ENCODE measurements around the gene LRP2.
"Not testable (repeated sequence)": the region's sequence is repeated elsewhere in the genome, so short reads cannot be mapped to it uniquely, and the experiment has no call there.

The LRP2 gene

DNA sequence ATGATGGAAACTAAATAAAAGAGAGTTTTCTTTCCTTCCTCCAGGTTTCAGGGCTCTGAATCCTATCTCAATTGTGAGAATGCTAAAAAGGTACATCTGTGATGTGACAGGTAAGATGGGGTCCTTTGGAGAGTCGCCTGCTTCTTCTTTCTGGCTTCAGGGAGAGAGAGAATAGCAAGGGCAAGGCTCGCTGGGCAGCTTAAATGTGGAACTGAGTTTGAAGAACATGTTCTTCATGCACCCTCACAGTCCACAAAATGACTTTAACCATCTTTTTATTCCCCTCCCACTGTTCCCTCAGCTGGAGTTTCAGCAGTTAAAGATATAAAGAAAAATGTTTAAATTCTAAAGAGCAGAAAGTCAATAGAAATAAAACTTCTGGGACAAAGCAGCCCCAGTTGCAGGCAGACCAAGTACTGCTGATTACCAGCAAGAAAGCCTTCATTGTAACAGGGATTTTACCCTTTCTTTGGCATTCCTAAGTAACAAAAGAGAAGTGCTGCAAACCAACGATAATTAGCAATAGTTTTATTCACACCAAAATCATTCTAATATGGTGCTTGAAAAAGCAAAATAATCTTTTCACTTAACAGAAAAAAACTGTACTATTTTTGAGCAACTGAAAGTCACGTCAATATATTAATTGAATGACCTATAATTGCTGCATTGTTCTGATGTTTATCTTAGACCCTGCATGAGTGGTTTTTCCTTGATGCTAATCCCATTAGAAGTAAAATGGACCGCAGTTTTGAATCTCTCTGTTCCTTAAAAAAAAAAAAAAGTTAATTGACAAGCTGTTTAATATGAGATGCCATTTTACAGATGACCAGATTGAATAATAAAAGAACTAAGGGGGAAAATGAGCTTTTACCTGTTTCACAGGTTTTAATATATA is 61.5 kb downstream of the LRP2 start:
- FAIRE-seq: no peak

DNA sequence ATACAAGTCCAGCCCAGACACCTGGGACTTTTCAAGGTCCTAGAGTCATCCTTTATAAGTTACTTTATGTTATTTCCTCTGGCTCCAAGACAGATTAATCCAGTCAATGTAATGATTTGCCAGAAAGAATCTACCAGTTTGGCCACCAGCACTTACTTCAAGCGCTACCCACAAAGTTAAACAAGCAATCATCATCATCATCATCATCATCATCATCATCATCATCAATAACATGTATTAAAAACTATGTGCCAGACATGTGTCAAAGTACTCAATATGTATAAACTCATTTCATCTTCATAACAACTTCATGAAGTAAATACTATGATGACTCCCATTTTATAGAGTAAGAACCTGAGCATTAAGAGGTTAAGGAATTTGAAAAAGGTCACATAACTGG is 64.3 kb downstream of the LRP2 start:
- no peak for FAIRE-seq

DNA sequence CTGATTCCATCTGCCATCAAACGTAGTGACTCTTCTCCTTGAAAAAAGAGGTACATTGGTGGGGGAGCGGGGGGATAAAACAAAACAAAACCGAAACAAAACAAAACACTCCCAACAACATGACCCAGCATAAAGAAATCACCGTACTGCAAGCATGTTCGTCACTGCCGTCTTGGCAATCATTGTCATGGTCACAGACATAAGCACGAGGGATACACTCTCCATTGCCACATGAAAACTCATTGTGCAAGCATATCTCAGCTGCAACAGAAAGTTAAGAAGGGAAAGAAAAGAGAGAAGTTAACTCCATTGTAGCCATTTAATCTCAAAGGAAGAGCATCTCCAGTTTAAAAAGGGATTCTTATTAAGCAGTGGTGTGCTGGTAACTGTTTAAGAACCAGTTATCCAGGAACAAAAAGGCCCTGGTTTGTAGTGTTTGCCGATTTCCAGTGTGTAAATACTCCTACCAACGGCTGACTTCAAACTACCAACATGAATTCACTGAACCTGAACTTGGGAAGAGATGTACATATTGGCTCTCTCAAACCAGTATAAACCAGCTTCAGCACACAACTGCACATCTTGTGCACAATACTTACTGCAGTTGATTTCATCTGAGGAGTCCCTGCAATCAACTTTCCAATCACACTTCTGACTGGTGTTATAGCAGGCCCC is 68.2 kb downstream of the LRP2 start:
- no peak for FAIRE-seq

DNA sequence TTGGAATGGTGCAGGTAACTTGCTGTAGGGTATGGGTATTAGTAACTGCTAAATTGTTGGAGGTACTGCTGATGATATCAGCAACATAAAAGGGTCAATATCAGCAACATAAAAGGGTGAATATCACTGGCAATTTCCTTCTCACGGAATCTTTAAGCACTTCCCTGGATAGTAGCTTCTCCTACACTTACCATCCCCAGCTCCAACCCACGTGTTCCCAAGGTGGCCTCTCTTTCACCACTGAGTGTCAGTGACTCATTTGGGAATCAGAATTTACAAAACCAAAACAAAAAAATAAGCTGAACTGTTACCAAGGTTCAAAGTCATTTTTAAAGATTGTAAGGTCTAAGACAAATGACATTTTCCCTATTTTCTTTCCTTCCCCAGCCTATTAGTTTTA is 70.8 kb downstream of the LRP2 start:
- FAIRE-seq: no peak

DNA sequence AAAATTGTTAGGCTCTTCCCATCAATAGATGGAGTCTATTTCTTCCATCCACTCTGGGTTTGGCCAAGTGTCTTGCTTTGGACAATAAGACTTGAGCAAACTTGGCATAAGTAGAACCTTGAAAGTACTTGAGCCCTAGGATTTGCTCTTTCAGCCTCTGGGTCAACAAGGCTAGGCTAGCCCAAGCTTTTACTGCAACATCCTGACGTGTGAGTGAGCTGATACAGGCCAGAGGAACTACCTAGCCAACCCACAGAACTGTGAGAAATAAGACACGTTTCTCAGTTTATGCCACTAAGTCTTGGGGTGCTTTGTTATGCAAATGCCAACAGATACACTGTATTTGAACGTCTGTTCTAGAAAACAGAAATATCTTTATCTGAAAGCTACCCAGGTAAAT is 71.9 kb downstream of the LRP2 start:
- no peak for FAIRE-seq

DNA sequence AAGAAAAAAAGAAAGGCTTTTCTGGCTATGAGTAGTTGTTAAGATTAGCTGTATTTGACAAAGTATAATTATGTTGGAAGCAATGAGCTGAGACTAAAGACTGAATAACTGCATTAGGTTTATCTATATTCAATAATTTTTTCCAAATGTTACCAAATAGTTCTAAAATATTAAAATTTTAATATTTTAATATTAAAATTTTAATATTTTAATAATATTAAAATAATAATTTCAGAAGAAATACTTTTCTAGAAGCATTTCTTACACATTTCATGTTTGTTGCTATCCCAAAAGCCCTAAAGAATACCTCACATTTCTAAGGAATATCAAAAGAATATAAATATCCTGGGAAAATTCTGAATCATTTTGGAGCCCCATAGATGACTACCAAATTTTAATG is 74.7 kb downstream of the LRP2 start:
- peak; percentile 55 for FAIRE-seq

DNA sequence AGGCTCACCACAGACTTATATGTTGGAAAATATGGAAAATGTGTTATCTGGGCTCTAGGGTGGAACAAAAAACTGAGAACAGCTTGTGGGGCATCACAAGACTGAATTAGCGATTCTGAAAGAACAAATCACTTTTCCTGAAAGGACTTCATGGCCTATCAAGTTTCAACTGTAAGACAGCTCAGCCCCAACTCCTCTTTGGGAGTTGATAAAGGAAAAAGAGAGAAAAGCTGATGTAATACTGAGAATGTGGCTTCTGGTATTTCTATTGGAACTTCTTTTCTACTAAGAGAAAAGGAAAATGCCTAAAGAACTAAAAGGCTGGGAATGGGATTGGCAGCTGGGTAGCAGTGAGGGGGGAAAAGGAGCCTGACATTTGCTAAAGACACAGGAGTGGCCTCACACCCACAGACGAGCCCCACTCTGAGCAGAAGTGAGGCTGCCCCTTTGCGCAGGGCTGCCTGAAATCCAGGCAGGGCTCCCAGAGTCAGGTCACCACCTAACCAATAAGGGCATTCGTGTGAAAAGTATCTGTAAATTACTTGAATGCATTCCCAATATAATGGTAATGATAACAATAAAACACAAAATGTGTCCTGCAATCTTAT is 75.6 kb downstream of the LRP2 start:
- no peak for FAIRE-seq

DNA sequence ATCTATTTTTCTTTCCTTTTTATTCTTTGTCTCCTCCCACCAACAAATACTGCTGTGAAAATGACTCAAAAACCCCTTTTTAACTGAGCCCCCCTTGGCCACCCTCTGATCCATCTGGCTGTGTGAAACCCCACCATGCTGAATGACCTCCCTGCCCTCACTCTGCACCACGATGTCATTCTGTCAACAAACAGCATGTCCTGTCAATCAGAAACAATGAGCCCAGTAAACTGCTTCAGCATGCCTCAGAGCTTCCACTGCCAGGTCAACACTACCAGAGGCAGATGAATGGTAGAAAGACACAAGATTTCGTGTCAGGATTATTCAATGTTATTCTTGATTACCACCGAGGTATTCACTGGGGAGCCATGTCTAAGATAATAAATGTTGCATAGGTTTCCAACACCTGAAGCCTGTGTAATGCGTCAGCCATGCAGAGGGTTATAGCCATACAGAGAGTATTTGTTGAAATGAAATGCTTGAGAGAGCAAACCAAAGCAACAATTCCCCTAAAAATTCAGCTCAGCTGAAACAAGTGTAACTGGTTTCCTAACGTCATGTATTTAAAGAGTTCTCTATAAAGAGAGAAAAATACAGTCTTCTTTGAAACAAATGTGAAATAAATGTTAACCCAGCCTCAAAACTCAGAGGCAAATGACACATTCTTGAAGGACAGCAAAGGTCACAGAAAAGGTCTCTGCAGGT is 76.7 kb downstream of the LRP2 start:
- FAIRE-seq: no peak

DNA sequence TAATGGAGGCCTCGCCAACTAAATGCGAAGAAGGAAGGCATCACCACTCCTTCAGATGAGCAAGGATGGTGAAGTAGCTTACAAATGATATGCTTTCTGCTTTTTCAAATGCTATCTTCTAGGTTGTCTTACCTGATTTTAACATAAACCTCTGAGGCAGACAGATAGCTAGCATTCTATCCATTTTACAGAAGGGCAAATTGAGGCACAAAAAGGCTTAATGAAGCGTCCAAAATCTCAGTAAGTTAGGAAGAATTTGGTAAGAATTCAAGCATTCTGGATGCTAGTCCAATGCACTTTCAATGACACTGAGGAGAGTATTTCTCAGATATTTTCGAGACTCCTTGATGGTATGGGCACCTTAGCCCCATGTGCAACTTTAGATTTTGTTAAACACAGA is 81.8 kb downstream of the LRP2 start:
- no peak for FAIRE-seq

DNA sequence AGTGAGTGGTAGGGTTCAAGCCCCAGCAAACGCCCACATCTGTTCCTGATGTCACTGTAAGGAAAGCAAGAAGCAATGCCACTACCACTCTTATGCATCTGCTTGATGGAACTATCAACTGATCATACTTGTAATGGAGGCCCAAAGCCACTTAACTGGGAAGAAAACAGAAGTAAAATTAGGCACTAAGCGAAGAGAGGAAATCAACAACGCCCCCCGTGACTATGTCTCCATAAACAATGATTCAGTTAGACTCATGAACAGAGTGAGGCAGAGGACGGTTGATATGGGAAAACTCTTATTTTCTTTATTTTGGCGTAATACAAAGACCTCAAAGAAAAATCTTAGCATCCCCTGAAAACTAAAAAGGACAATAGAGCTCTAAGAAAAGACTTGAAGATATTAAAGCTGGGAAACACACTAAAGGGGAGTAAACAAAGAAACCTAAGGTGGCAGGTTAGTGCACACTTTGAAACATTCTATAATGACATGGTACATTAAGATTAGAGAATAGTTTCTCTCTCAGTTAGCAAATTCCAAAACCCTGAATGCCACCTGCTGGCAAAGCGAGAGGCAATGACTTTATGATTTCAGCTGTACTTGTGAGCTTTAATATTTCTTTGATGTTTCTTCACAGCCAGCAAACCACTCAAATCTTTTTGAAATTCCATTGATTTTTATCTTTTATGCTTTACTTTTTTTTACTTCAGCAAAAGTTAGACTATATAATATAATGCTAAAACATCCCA is 86.5 kb downstream of the LRP2 start:
- FAIRE-seq: no peak

DNA sequence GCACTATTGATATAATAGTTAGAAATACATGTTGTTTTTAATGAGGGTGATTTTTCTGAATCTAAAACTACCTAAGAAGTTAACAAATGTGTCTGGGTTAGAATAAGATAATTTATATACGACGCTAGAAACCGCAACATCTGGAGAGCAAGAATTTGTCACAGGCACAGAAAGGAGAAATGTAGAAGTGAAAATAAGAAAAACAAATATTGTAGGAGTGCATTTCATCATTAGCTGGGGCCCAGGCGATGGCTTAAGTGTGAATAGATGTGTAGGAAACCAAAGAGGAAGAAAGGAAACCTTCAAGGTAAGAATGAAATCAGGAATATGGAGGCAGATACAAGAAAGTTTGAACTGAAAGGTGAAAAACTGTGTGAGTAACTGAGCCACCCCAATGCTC is 90.3 kb downstream of the LRP2 start:
- no peak for FAIRE-seq

DNA sequence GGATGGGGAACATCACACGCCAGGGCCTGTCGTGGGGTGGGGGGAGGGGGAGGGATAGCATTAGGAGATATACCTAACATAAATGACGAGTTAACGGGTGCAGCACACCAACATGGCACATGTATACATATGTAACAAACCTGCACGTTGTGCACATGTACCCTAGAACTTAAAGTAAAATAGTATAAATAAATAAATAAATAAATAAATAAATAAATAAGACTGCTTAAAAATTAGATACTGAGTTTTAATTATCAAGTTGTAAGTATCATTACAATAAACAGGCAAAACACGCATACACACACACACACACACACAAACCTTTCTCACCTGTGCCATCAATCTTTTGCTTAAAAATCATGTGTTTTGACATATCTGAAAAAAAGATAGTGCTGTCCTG is 91.8 kb downstream of the LRP2 start:
- not testable (repeated sequence) for FAIRE-seq

DNA sequence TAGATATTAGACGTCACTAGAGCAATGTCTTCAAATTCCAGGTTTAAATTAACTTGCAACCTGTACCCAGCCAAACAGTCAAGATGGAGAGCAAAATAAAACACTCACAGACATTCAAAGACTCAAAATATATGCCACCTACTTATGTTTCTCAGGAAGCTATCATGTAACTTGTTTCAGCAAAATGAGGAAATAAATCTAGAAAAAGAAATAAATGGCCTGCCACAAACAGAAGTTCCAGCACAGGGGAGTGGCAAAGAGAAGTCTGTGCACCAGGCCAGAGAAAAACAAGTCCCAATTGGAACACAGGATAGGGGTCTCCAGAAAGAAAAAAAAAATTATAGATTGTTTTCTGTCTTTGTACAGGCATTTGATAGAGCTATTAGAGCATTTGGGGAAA is 96.7 kb downstream of the LRP2 start:
- FAIRE-seq: no peak

DNA sequence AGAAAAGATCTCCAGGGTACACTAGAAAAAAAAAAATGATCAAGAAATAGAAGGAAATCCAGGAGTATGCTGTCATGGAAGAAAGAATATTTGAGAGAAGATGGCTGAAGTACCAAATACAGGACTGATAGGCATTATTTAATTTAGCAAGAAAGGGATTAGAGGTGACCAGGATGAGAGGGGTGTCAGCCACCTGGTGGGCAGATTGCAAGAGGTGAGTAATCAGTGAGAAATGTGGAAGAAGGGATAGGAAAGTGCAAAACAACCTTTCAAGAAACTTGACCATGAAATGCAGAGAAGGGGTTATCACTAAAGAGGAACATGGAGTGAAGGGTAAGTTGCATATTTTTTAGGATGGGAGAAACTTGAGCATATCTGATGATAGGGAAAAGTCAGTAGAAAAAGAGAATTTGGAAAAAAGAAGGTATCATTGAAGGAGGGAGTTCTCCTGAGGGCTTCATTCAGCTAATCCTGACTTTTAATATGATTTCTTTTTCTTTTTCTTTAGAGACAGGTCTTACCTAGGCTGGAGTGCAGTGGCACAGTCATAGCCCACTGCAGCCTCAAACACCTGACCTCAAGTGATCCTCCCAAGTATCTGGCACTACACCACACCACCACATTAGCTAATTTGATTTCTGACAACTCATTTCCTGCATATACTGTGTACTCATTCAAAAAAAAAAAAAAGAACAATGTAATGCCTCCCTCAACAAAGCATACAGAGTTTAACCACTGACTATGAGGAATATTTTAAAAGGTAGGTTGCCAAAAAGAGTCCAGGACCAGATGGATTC is 101.3 kb downstream of the LRP2 start:
- FAIRE-seq: no peak

DNA sequence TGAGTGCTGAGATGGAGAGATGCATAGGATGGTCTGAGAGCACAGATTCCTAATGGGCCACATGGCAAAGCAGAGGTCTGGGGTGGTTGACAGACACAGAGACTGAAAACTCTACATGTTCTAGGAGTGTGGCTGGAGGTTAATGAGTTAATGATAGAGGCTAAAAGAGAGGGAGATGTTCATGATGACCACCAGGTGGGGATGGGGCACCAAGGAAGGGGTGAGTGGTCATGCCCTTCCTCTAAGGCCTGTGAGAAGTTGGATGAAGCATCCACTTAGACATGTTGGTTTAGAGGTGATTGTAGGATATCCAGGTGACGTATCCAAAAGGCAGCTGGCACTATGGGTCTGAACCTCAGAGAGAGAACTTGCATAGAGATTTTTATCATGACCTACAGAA is 102.1 kb downstream of the LRP2 start:
- FAIRE-seq: no peak

DNA sequence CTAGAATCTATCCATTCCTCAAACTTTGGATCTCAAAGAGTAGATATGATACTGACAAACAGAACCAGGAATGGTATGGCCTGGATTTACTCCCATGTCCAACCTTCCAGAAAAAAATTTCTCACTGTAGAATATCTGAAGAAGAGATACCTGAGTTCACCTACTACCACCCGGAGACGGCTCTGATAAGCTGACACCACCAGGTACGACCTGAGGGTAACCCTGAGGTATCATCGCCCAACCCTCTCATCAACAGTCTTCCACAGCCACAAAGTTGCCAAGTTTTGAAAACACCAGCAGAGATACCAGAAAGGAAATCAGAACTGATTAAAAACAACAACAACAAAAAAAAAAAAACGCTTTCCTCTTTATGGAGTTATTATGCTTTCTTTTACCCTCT is 102.9 kb downstream of the LRP2 start:
- no peak for FAIRE-seq

DNA sequence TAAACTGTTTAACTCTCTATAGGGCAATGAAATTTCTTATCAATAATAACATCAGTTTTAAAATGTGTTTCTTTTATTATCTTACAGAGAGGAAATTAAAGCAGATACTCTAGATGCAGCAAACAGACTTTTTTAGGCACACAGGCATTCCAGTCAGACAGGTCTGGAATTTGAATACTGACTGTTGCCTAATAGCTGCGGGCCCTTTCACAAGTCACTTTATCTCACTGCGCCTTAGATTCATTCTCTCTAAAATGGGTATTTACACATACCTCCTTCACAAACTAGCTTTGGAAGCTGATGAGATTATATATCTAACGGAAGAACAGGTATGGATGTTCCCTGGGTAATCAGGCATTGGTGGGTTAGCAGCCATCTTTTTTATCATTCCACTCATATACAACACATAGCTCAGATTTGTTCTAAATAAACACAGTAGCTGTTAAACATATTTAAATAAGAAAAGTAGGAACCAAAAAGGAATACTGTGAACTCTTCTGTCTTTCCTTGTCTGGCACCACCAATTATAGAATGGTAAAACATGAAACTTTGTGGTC is 104.2 kb downstream of the LRP2 start:
- FAIRE-seq: no peak

DNA sequence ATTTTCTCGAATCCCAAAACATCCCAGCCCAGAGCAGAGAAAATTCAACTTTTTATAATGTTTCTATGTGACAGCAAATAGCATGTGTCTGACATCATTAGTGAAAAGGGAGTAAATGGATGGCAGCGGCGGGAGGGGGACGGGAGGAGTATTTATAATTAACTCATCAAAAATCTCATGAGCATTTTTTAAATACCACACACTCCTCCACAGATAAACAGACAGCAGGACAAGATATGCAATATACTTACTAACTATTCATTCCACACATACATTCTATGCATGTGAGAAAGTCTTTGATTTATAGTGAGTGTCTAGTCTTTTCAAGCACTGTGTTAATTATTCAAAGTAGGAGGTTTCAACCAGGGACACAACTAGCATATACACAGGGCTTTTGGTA is 107.6 kb downstream of the LRP2 start:
- FAIRE-seq: no peak

DNA sequence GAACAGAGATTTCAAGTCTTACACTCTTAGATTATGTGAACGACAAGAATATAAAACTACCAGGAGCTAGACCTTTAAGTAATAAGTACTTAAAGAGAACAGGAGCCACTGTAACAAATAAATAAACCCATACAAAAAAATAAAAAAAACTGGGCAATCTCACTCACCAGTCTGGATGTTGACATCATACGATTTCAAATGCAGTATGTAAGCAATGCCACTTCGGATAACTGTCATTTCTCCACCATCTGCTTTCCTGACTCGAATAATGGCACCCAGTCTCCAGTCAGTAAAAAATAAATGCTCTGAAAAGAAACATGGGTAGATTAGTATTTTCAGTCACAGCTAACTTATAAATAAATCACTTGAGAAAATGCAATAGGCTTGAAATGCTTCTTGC is 115.1 kb downstream of the LRP2 start:
- no peak for FAIRE-seq

DNA sequence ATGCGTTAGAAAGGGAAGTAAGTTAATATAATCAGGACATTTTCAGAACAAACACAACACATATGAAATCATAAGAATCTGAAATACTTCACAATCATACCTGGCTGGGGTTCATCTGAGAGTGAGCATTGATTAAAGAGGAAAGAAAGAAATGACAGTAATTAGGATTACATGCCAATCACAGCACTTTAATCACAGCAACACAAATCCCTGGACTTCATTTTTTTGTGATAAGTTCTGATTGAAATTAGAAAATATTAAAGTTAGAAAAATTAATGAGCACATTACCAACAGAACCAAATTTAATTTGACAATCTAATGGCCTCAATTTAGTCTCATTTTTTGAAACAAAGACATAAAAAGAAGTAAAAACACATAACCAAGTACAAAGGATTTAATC is 121.9 kb downstream of the LRP2 start:
- no peak for FAIRE-seq

DNA sequence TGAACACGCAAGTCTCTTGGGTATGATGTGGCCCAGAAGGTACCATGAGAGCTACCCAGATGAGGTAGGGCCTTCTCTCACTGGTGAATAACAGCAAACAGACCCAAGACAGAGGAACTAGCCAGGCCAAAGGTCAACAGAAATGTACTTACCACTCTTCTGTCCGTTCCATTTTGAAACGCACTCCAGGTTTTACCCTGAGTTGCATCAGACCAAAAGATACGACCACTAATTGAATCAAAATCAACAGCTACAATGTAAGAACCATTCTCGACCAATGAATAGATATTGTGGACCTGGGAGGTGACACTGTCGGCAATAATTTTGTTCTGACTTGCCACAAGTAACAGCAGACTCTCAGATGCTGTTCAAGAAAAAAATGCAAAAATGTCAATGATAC is 124.4 kb downstream of the LRP2 start:
- no peak for FAIRE-seq

DNA sequence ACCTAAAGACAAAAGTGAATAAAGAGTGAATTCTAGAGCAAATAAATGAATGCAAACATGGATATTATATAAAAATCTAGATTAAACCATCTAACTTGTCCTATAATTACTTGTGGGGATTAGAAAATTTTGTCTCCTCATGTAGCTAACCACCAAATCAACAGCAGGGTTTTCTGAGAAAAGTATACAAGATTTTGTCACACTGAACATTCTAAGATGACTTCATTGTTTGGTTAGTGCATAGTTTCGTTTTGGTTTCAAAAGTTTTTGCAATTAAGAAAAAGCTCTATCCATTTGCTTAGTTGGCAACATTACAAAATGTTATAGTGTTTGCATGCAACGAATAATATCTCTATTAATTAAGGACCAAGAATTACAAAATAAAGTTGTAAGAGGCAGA is 125.0 kb downstream of the LRP2 start:
- FAIRE-seq: no peak
